Activated naive CD8-positive, alpha-beta T cell treated with anti-CD3 and anti-CD28 coated beads, Interleukin-2, amount 50 U/mL, for 16 hours (primary cell): Measurements from ENCODE around the gene PLEKHM1.
"Not testable (repeated sequence)": the region's sequence is repeated elsewhere in the genome, so short reads cannot be mapped to it uniquely, and the experiment has no call there.

Experiments used
- DNase-seq: peaks from one replicate; pipeline ENCODE4 v3.0.0-alpha.2; 2020; ENCODE audit warnings: low read depth, low spot score

PLEKHM1 gene

DNA sequence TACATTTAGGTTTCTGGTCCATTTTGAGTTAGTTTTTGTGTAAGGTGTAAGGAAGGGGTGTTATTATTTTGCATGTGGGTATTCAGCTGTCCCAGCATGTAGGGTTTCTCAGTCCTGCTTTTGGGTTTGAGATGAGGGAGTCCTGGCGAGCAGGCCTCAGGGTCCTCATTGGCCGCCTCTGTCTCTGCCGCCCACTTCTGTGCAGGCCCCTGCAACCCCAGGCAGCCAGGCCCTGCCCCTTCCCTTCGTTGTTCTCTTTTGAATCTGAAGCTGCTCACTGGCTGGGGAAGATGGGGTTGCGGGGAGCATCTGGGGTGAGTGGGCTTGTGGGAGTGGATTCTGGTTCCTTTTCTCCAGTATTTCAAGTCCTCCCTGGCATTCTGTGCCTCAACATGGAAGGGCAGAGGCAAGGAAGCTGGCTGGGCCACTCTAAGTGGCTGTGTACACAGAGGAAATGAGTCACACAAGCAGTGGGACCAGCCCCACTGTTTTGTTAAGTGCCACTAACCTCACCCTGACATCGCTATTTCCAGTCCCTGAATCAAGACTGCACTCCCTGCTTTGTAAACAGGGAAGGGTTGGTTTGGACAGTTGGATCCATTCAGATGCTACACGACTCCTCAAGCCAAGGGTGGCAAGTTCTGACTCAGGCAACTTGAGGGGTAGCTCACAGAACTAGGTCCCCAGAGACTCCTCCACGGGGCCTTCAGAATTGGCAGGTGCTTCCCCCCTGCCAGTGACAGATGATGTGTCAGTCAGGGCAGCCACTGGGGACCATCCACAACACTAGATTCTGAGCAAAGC lies 28.8 kb downstream of the PLEKHM1 start:
- DNase-seq: not testable (repeated sequence)

DNA sequence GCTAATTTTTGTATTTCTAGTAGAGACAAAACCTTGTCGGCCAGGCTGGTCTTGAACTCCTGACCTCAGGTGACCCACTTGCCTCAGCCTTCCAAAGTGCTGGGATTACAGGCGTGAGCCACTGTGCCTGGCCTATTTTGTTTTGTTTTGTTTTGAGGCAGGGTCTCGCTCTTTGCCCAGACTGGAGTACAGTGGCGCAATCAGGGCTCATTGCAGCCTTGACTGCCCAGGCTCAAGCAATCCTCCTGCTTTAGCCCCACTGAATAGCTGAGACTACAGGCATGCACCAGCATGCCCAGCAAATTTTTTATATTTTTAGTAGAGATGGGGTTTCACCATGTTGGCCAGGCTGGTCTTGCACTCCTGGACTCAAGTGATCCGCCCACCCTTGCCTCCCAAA lies 30.1 kb downstream of the PLEKHM1 start:
- not testable (repeated sequence) for DNase-seq

DNA sequence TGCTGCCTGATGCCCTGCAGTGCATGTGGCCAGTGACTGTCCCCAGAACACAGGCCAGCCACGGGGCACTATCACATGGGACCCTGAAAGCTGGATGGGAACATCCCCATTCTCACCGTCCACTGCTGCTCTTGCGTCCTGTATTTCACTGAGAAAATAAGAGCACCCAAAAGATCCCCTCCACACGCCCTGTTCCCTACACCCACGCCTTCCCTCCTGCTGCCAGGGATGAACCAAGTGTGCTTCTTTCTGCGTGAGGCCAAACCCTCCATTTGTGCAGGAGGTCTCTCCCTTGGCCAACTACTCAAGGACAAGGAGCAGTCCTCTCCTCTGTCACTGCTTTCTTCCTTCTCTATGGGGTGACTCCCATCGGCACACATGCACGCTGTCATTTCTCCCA lies 36.2 kb downstream of the PLEKHM1 start:
- DNase-seq: not testable (repeated sequence)

DNA sequence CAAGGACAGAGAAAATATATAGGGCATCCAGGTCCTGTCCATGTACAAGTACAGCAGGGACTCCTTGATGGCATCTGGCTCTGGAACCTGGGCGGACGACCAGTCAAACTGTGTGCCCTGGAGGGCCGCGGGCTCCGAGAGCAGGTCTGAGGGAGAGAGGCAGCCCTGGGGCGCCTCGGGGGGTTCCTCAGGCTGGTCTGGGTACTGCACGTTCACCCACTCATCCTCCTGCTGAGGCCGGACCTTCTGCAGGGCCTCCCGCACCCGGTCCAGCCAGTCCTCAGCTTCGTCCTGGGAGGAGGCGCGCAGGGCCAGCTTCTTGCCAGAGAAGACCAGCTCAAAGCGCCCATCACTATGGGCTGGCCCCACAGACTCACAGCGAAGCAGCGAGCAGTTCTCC lies 36.8 kb downstream of the PLEKHM1 start:
- DNase-seq: not testable (repeated sequence)

DNA sequence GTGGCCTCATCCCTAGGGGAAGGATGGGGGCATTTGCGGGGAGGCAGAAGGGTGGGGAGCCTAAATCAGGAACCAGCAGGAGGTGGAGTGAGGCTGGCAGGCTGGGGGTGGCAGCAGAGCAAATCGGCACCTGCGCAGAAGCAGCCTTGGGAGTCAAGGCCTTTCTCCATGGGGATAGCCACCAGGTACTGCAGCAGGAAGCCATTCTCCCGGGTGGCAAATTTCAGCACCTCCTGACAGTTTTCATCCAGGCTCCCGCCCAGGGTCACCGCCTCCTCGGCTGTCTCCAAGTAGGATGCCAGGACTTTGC lies 37.3 kb downstream of the PLEKHM1 start:
- DNase-seq: not testable (repeated sequence)

DNA sequence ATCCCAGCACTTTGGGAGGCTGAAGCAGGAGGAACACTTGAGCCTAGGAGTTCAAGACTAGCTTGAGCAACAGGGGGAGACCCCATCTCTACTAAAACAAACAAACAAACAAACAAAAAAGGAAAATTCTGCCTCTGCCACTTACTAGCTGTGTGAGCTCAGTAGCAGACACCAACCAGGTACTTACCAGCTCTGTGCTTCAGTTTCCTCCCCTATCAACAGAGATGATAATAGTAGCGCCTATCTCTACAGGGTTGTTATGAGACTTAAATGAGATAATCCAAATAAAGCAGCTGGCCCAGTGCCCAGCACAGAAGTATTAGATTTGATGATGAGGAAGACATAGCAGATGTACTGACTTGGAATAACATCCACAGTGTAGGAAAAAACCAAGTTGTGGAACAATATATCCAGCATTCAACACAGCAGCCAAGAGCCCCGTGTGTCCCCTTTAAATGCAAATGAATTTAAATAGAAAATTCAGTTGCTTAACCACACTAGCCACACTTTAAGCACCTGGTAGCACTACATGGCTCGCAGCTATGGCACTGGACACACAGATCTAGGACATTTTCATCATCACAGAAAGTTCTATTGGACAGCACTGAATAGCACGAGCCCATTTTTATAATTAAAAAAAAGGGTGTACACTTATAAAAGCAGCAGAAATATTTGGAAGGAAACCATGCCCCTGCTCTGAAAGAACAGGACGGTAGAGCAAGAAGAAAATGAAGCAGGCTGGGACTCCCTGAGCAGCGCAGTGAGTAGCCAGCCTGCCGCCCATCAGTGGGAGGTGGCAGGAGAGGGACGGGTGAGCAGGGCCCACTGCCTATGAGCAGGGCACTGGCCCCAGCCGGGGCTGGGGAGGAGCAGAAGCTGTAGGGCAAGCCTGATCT lies 37.9 kb downstream of the PLEKHM1 start:
- not testable (repeated sequence) for DNase-seq

DNA sequence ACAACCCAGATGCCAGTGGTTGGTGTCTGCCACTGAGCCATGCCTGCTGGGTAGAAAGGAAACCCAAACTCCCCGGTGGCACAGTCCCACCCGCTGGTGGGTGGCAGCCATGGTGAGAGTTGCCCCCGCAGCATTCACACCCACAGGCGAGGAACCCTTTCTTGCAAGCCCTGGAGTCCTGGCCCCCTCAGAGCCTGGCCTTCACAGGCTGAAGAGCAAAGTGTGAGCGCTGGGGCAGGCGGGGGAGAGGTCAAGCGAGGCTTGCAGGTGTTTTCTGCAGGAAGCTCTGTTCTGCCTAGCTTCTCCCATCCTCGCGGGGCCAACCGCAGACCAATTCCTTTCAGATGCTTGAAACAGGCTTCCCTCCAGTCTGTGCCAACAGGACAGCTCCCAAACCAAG lies 38.9 kb downstream of the PLEKHM1 start:
- DNase-seq: not testable (repeated sequence)

DNA sequence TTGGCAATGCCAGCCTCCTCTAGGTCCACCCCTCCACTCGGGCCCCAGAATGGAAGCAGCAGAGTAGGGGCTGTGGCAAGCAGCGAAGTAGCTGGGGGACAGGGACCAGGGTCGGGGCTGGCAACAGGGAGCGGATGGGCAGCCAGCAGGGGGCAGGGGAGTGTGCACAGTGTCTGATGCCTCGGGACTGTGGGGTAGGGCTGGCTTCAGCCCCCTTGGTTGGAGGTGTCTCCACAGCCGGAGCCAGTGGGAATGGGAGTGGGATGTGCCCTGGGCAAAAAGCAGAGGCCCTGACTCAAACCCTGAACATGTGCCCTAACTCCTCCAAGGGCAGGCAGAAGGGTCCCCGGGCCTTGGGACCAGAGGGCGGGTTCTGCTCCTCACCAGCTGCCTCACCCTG lies 39.4 kb downstream of the PLEKHM1 start:
- no peak for DNase-seq

DNA sequence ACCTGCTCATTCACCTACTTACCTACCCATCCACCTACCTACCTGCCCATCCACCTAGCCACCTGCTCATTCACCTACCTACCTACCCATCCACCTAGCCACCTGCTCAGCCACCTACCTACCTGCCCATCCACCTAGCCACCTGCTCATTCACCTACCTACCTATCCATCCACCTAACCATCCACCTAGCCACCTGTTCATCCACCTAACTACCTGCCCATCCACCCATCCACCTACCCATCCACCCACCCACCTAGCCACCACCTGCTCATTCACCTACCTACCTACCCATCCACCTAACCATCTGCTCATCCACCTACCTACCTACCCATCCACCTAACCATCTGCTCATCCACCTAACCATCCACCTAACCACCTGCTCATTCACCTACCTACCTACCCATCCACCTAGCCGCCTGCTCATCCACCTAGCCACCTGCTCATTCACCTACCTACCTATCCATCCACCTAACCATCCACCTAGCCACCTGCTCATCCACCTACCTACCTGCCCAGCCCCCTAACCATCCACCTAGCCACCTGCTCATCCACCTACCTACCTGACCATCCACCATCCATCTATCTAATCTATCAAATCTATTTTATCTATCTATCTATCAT lies 40.7 kb downstream of the PLEKHM1 start:
- not testable (repeated sequence) for DNase-seq

DNA sequence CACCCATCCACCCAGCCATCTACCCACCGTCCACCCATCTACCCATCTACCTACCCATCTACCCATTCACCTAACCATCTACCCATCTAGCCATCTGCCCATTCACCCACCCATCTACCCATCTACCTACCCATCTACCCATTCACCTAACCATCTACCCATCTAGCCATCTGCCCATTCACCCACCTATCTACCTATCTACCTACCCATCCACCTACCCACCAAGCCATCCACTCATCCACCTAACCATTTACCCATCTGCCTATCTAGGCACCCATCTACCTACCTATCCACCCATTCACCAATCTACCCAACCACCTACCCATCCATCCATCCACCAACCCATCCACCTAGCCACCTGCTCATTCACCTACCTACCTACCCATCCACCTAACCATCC lies 41.3 kb downstream of the PLEKHM1 start:
- not testable (repeated sequence) for DNase-seq

DNA sequence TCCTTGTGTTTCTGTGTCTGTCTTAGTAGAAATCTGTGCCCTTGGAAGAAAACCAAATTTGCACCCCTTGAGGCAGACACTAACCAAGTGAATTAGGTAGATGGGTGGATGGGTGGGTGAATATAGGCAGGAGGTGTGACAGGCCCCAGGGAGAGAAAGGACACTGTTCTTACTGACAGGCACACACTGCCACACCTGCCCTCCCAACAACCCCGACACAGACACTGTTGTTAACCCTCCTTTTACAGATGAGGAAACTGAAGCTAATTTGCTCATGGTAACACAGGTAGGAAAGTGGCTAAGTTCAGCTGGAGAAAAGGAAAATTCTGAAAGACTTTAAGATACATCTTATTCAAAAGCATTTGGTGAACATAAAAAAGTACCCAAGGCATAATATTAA lies 42.0 kb downstream of the PLEKHM1 start:
- not testable (repeated sequence) for DNase-seq

DNA sequence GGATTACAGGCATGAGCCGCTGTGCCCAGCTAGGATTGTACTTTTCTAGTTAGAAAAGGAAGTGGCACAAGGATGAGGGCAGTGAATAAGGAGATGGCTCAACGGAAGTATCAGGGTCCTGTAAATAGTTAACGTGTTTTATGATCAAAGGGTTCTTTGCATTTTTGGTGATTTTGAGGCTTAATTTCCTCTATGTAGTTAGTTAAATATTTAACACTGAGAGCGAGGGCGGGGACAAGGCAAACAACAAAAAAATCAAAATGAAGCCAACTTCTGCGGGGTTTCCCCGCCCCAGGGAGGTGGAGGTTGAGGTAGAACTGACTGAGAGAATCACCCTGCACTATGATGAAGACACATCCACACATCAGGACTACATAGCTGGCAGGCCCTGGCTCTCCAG lies 42.5 kb downstream of the PLEKHM1 start:
- not testable (repeated sequence) for DNase-seq

DNA sequence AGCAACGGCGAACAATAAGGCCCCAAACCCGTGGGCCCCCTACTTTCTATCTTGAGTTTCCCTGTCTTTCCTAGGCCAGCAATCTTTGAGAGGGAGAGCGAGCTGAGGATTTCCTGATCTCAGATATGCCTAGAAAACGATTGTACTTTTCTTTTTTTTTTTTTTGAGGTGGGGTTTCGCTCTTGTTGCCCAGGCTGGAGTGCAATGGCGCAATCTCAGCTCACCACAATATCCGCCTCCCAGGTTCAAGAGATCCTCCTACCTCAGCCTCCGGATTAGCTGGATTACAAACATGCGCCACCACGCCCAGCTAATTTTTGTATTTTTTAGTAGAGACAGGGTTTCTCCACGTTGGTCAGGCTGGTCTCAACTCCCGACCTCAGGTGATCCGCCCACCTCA lies 42.9 kb downstream of the PLEKHM1 start:
- not testable (repeated sequence) for DNase-seq

DNA sequence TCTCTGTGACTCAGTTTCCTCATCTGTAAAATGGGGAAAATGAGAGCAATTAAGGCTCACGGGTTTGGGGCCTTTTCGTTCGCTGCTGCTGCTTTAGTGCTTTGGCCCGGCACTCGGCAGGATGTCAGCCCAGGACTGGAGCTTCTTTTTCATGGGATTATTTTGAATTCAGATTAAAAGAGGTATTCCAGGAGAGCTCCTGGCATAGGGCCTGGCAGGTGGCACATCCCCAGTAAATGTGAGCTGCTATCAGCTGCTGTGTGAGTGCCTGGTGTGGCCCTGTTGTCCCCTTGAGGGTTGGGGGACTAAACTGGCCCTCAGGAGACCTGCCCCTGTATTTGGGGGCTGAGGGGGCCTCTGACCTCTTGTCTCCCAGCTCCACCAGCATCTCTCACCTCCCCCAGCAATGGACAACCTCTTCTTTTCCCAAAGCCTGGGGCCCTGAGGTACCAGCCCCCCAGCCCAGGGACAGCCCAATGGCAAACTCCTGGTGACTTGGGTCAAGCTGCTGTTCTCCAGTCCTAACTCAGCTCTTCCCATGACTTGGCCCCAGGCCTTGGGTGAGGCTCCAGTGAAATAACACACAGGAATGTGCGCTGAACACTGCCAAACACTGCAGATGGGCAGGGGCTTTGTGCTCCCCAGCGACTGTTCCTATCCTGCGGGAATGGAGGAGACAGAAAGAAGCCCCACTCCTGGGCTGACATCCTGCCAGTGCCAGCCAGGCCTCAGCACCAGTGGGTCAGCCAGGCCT lies 43.5 kb downstream of the PLEKHM1 start:
- not testable (repeated sequence) for DNase-seq

DNA sequence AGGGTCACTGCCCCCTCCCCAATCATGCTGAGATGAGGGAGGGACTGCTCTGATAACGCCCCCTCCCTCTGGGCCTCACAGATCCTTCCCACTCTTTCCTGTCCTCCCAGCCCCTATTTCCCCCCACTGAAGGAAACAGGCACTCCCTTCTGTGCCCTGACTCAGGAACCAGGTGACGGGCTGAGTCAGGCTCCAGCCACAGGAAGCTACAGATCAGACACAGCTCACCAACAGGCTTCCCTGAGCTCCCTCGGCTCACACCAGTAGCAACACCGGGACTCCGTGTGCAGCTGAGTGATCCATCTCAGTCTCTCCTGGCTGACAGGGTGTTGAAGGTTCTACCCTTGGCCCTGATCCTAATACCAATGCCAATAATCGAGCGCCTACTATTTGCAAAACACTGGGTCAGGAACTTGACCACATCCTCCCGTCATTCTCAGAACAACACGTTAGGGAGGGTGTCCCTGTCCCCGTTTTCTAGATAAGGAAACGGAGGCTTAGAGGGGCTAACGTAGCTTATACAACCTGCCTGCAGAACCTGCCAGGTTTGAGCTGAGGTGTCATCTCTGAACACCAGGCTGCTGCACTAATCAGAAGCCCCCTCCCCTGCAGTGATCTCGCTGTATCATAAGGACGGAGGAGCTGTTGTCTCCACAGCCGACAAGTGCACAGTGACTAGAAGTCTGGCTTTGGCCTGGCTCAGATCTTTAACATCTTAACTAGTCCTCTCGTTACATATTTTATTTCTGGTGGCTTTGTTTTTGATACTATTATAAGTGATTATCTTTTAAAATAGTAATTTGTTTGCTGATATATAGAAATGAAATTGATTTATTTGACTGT lies 44.4 kb downstream of the PLEKHM1 start:
- not testable (repeated sequence) for DNase-seq

DNA sequence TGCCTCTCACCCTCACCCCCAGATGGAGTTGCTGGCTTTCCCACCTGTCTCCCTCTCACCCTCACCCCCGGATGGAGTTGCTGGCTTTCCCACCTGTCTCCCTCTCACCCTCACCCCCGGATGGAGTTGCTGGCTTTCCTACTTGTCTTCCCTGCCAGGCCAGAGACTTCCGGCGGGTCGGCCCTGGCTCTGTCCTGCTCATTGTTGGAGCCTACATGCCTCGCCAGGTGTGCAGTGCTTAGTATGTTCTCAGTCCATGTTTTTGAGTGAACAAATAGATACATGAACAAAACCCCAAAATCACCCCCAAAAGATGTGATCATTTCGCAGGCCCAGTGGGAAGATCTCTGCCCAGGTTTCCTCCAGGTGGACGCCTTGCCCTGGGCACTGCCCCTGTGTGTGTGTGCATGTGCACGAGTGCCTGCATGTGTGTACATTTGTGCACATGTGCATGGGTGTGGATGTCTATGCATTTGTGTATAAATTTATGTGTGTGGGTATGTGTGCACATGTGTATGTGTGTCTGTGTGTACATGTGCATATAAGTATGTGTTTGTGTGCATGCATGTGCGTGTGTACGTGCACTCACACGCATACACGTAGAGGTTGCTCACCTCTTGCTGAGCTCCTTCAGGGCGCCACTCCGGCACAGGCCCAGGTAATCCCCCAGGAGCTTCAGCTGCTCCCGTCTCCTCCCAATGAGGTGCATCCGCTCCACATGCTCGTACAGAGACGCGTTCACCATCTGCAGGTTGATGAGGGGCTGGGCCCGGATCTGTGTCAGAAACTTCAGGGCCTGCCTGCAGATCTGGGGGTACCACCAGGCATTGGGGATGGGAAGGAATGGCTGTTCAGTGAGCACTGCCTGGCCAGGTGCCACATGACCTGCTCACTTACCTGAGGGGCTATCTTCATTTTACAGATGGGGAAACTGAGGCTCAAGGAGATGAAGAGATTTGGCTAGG lies 45.4 kb downstream of the PLEKHM1 start:
- DNase-seq: not testable (repeated sequence)

DNA sequence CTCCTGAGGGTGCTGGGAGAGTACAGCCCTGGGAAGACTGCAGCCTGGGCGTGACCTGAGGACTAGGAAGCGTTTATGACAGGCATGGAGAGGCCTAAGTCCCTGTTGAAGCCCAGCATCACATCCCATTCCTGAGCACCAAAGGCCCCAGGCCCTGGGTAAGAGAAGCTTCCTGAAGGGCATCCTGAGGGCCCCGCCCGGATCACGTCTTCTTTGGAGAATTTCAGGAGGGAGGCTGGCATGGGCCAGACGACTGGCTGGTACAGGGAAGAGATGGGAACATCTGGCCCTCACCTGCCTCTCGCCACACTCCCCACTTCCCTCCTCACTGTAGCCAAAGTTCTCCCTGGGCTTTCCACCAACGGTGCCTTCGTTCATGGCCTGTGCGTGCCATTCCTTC lies 46.2 kb downstream of the PLEKHM1 start:
- not testable (repeated sequence) for DNase-seq

DNA sequence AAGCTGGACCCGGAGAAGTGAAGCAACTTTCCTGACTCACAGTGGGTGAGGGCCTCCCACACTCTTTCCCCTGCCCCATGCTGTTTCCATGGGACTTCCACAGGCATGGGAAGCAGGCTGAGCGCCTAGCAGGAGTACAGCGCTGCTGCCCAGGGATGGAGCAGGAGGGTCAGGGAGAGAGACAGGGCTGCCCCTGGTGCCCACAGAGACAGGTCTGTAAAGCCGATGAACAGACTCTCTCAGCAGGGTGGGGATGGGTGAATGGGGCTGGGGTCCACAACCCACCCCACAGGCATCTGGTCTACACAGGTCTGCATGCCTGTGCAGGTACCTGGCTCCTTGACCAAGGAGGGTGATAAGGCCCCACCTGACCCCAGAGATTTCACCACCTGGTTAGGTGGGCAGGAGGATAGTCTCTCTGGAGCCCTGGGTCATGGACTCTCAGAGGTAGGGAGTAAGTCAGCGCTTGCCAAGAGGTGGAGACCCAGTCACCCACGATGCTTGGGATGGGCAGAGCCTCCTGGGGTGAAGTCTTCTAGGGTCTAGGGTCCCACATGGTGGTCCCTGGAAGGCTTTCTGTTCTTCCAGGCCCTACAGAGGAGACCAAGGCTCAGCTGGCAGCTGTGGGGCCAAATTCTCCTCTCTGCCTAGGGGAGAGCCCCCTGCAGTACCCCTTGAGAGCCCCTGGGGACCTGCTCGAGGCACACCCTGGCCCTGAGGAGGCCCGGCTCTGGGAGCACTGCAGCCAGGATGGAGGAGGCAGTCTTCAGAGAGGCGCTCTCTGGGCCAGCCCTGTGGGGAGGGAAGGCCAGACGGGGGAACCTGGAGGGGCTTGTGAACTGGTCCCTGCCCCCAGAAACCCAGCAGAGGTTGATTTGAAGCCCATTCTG lies 46.9 kb downstream of the PLEKHM1 start:
- not testable (repeated sequence) for DNase-seq
